SIG-M5 treated with dmso at 0.1 percent for 504 hours (cell line): ENCODE results near the gene TAS1R3.
"Not testable (repeated sequence)": the region's sequence is repeated elsewhere in the genome, so short reads cannot be mapped to it uniquely, and the experiment has no call there.

ENCODE experiments used
- DNase-seq: peaks from one replicate; lab custom pipeline; 2025; ENCODE audit not compliant: unreplicated experiment; lab: John Stamatoyannopoulos, UW

TAS1R3 gene

DNA sequence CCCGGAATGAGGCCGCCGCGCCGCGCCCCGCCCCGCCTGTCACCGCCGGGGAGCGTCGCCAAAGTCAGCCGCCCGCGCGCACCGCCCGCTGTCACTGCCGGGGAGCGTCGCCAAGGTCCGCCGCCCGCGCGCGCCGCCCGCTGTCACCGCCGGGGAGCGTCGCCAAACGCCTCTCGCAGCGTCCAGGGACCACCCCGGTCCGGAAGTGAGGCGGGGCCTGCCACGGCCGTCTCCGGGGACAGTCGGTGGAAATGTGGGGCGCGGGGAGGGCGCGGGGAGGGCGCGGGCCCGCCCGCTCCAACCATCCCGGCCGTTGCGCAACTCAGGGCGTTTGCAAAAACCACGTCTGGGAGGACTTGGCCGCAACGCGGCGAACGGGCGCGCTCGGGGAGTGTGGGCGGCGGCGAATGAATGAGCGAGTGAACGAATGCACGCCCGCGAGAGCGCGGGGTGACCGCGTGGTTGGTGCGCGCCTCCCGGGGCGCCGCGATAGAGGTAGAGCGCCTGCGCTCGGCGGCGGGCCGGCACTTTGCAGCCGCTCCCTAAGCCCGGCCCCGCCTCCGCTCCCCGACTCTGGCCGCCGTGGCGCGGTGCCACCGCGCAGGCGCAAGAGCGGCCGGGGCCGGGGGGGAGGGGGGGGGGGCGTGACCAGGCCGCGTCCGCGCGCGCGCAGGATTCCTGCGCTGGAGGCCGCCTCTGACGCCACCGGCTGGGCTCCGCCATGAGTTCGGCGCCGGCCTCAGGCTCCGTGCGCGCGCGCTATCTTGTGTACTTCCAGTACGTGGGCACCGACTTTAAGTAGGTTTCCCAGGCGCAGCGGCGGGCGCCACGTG, 22.9 kb upstream of the TAS1R3 start, which contains the start of the genes ACAP3 and PUSL1:
ACAP3 (minus strand) TSS at position 8 of the 833 bp plus-strand sequence. CDS start 115 bp downstream, outside the sequence.
PUSL1 (plus strand) TSS at position 675 of the 833 bp plus-strand sequence; CDS start at position 722, 47 bp downstream.
- peak; percentile 90 for DNase-seq

DNA sequence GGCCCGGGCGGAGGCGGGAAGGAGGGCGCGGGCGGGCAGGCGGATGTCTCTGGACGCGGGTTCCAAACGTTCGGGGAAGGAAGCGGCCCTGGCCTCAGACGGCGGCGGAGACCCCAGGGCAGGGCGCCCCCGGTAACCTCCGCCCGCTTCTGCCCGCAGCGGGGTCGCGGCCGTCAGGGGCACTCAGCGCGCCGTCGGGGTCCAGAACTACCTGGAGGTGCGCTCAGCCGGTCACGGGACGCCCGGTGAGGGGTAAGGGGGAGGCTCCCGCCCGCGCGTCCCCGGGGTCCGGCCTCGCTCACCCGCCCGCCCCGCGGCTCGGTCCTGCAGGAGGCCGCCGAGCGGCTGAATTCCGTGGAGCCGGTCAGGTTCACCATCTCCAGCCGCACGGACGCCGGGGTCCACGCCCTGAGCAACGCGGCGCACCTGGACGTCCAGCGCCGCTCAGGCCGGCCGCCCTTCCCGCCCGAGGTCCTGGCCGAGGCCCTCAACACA, 22.3 kb upstream of the TAS1R3 start:
- no peak for DNase-seq

DNA sequence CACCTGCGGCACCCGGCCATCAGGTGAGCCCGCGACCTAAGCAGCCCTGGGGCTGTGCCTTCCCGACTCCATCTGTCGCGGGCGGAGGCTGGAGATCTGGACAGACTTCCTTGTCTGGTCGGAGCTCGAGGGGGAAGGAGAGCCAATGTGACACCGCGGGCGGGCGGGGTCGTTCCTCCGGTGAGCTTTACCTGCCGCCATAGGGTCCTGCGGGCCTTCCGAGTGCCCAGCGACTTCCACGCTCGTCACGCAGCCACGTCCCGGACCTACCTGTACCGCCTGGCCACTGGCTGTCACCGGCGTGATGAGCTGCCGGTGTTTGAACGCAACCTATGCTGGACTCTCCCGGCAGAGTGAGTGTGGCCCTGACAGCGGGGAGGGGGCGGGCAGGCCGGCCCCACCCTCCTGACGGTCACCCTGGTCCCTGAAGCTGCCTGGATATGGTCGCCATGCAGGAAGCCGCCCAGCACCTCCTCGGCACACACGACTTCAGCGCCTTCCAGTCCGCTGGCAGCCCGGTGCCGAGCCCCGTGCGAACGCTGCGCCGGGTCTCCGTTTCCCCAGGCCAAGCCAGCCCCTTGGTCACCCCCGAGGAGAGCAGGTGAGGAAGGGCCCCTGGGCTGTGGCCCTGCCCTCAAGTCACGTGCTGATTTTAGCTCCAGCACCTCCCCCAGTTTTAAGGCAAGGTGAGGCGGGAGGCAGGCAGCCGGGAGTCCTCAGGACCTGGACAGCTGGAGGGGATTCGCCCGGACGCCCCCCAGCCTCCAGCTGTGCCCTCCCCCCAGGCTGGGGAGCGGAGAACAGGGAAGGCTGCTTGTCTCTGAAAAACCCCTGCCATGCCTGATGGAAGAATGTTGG, 21.6 kb upstream of the TAS1R3 start:
- no peak for DNase-seq

DNA sequence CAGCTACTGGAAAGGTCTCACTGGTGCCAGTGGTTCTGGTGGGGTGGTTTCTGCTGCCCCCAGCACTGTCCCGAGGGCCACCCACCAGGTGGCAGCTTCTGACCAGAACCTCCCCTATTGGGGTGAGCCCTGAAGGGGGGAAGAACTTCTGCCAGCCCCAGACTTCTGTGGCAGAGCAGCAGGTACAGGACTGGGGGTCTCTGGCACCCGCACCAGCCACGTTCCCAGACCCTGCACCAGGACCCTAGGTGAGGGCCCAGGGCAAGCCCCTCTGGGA, 21.0 kb upstream of the TAS1R3 start:
- no peak for DNase-seq

DNA sequence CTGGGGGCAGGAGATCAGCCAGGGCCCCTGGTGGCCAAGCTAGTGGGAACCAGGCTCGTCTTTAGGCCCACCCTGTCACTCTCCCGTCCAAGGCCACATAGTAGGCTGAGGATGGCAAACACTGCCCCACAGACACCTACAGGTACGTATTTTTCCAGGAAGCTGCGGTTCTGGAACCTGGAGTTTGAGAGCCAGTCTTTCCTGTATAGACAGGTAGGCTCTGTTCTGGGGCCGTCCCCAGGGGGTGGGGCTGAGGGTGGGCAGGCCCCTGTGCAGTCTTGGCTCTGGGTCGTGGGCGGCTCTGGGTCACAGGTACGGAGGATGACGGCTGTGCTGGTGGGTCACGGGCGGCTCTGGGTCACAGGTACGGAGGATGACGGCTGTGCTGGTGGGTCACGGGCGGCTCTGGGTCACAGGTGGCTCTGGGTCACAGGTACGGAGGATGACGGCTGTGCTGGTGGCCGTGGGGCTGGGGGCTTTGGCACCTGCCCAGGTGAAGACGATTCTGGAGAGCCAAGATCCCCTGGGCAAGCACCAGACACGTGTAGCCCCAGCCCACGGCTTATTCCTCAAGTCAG, 20.5 kb upstream of the TAS1R3 start:
- no peak for DNase-seq

DNA sequence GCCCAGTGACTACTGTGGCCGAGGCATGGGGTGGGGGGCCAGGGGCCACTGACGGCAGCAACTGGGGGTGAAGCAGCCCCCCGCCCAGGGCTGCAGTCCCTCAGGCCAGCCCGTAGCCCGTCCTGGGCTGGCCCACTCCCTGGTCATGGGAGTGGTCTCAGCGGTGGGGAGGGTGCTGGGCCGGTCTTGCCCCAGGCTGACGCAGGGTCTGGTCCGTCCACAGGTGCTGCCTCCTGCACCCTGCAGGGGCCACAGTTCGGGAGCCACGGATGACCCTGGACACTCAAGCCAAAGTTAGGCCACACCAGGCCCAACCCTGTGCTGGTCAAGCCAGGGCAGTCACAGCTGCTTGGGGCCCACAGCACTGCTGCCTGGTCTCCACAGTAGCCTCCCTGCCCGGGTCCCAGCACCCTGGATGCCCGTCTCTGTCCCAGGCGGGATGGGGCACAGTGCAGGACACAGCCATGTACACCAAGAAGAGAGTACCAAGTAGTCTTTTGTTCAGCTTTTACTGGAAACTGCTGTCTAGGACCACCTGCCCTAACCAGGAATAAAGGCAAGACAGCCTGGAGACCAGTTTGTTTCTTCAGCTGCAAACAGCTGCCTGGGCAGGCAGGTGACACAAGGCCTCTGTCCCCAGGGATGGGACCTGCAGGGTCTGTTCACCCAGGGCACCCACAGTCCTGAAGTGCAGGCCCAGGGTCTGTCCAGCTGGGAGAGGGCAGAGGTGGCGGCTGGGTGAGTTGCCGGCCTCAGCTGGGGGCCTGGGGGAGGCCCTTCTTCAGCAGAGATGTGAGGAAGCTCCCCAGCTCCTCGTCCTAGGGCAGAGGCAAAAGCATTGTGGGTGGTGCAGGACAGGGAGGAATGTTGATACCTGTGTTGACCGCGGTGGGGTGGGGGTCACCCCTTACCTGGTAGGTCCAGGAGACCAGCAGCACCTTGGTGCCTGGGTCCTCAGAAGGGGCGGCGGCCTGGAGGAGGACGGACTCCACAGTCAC, 19.7 kb upstream of the TAS1R3 start:
- DNase-seq, result no peak

DNA sequence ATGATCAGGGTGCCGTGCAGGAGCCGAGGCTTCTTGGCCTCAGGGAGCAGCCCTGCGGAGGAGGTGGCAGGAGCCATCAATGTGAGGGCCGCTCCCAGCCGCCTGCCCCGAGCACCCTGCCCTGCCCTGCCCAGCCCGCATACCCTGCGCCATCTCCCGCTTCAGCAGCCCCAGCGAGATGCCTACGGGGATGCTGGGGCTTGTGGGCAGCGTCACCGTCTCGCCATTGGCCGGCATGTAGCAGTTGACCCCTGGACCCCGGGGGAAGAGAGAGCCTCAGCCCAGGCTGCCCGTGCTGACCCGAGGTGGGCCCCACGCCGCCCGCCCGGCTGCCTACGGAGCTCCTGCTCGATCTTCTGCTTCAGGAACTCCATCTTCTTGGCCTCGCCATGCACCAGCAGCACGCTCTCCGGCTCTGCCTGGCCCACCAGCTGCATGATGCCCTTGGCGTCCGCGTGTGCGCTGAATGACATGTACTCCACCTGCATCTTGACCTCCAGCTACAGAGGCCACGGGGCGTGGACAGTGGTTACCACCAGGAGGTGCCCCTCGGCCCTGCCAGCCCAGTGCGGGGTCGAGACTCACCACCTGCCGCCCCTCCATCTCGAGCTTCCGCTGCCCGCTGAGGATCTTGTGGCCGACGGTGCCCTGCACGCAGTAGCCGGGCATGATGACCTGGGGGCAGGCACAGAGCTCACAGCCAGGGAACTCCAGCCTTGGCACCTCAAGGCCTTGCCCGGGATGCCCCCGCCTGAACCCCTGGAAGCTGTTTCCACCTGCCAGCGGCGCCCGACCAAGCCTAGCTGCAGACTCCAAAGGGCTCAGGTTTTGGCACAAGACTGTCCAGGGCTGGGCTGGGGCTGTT, 18.4 kb upstream of the TAS1R3 start:
- no peak for DNase-seq

DNA sequence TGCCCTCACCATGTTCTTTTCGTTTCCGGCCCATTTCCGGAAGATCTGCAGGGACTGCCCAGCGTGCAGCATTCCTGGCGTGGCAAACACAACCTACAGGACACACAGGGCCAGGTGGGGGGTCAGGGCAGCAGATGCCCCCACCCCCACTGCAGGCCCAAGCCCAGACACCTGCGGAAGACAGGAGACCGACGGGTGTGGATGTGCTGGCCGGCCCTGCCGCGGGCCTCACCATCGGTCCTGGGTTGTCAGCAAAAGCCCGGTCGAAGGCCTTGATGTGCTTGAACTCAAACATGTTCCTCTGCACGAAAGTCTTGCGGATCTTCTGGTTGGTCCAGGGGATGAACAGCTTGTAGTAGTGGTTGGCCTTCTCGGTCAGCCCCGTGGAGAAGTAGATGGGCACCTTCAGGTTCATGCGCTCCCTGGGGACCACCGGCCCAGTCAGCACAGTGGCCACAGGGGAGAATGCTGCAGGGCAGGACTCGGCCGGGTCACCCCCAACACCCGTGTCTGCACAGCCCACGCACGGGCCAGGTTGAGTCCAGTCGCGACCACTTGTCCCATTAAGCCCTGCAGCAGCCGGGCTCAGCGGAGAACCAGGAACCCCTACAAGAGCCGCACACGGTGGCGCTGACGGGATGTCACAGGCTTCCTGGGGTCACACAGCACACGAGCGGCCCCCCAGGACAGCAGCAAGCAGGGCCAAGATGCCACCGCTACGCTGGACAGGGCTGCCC, 17.4 kb upstream of the TAS1R3 start:
- DNase-seq, result no peak

DNA sequence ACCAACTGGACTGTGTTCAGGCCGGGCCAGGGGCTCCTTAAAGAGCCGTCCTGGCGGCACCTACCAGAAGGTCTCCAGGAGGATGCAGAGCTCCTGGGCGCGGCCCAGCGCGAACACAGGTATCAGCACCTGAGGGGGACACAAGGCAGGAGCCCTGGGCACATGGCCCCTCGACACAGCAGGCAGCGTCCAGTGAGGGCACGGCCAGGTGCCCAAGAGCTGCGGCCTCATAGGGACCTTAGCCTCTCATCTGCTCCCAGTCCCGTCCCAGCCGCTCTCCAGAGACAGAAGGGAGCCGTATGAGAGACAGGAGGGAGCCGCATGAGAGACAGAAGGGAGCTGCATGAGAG, 16.9 kb upstream of the TAS1R3 start:
- no peak for DNase-seq

DNA sequence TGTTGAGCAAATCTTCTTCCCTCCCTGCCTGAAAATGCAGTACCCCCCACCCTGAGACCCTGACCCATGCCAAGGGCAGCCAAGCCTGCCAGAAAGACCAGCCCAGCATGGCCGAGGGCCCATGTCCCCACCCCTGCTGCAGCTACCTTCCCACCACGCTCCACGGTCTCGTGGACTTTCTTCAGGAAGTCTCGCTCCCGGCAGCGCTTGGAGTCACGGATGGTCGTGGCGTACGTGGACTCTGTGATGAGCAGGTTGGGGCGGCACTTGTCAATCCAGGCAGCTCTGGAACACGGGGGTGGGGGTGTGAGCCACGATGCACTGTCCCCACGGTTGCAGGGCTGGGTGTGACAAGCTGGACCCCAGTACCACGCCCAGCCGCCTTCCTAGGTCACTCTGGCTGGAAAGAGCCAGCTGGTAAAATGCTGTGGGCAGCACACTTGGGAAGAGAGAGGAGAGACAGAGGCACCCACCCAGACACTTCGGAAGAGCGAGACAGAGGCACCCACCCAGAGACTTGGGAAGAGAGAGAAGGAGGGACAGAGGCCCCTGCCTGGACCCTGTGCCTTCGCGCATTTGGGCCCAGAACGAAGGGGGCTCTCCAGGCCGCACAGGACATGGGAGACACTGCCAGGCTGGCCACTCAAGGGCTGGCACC, 16.3 kb upstream of the TAS1R3 start:
- DNase-seq, result no peak

DNA sequence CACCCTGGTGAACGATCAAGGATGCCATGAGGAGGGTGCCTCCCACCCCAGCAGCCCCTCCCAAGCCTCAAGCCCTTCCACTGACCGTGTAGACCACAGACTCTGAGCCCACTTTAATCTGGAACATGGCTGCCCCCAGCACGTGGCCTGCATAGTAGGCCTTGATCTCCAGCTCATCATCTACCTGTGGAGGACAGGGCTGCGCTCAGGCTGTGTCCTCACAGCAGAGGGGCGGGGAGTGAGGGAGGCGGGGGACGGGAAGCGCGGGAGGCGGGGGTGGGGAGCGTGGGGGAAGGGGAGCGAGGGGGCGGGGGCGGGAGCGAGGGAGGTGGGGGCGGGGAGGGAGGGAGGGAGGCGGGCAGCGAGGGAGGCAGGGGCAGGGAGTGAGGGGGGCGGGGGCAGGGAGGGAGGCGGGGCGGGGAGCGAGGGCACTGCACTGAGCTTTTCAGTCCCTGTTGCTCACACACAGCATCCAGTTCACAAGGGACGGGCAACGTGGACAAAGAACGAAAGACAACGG, 15.6 kb upstream of the TAS1R3 start:
- DNase-seq, result no peak

DNA sequence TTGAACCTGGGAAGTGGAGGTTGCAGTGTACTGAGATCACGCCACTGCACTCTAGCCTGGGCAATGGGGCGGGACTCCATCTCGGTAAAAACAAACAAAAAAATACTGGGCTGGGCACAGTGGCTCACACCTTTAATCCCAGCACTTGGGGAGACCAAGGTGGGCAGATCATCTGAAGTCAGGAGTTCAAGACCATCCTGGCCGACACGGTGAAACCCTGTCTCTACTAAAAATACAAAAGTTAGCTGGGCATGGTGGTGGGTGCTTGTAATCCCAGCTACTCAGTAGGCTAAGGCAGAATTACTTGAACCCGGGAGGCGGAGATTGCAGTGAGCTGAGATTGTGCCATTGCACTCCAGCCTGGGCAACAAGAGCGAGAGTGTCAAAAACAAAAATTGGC, 14.9 kb upstream of the TAS1R3 start:
- not testable (repeated sequence) for DNase-seq

DNA sequence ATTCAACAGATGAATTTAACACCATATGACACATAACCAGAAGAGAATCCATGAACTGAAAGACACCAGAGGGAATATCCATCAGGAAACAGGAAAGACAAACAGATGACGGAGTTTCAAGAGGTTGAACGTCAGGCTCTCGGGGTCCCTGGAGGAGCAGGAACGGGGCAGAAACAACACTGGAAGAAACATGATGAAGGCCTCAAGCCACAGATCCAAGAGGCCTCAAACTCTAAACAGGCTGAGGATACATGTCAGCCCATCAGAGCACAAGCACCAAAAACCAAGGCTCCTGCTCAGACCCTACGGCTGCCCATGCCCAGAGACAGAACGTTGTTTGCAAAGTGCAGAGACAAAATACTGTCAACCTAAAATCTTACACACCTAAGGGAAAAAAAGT, 13.7 kb upstream of the TAS1R3 start:
- no peak for DNase-seq

DNA sequence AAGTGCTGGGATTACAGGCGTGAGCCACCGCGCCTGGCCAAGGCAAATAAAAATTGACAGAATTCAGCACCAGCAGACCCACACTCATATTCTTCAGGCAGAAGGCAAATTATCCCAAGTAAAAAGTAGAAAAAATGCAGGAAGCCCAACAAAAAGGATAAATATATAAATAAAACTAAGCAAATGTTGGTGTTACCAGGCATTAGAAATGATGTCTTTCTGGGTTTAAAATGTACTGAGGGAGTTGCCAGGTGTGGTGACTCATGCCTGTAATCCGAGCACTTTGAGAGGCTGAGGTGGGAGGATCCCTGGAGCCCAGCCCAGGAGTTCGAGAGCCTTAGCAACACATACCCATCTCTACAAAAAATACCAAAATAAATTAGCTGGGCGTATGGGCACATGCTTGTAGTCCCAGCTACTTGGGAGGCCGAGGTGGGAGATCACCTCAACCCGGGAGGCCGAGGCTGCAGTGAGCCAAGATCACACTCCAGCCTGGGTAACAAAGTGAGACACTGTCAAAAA, 12.9 kb upstream of the TAS1R3 start:
- DNase-seq, result peak; percentile 17

DNA sequence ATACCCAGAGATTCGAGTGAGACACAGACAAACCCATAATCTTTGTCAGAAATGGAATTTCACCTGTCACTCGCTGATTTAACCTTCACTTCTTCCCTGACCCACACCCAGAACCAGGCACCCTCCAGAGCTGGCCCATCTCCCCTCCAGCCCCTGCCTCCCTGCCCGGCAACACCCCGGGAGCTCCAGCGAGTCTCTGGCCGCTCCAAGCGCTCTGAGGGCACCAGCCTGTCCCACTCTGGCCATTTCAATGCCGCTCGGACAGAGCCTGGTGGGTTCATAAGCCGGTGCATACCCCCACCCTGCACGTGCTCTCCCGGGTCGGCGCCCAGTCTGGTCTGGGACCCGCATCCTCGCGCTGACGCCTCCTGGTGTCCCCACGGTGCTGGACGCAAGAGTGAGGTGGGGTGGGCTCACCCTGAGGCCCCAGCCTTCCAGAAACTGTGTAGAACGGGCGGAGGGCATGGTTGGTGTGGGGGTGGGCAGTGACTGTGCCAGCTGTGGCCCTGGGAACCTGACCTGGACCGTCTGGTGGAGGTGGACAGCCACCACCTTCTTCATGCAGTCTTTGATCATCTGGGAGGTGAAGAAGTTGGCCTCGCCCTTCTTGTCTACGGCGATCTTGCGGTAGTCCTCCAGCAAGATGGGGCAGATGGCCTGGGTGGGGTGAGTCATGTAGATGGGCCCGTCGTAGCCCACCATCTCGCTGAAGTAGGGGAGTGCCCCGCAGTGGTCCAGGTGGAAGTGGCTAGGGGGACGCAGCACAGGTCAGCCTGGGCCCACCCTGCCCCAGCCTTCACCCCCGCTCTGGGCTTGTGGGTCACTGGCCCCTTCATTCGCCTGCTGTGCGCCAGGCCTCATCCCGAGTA, 12.1 kb upstream of the TAS1R3 start:
- DNase-seq, result no peak

DNA sequence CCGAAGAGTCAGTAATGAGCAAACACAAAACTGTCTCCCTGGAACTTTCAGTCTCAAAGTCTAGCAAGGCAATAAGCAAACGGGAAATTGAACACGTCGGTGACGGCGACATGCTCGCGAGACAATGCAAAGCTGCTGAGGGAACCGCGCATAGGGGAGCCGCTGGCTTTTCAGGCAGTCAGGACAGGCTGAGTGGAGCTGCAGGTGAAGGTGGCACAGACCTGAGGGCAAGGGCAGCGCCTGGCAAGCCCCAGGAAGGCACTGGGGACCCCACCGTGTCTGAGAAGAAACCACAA, 11.5 kb upstream of the TAS1R3 start:
- no peak for DNase-seq
